ENCODE results near the gene ADCY7.
A peak's percentile ranks its signal among the peaks of the same experiment; 100 is the strongest.

ADCY7 gene

DNA sequence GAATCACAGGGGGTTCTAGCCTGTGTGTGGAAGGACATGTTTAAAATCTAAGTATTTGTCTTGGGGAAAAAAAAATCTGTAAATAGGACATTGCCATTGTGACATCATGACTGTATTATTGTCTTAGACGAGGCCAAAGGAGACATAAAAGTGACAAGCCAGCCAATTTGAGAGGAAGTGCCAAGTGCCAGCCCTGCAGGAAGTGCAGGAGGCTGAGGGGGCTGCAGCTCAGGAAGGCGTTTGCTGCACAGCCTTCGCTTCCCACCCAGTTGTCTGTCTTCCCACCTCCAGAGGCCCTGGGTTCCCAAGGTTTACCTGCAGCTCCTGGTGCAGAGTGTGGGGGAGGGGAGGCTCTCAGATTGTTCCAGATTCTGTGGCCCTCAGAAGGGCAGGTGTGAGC lies 1.3 kb downstream of the ADCY7 start:
- no peak for DNase-seq (ENCODE audit: low read depth)
- peak overlapping the region; percentile 71 for H3K4me3 ChIP-seq (ENCODE audit: low read depth, low read length)
- TF ChIP-seq, protein P1, sequence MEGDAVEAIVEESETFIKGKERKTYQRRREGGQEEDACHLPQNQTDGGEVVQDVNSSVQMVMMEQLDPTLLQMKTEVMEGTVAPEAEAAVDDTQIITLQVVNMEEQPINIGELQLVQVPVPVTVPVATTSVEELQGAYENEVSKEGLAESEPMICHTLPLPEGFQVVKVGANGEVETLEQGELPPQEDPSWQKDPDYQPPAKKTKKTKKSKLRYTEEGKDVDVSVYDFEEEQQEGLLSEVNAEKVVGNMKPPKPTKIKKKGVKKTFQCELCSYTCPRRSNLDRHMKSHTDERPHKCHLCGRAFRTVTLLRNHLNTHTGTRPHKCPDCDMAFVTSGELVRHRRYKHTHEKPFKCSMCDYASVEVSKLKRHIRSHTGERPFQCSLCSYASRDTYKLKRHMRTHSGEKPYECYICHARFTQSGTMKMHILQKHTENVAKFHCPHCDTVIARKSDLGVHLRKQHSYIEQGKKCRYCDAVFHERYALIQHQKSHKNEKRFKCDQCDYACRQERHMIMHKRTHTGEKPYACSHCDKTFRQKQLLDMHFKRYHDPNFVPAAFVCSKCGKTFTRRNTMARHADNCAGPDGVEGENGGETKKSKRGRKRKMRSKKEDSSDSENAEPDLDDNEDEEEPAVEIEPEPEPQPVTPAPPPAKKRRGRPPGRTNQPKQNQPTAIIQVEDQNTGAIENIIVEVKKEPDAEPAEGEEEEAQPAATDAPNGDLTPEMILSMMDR (IDR thresholded peaks at IDR 0.05; ENCODE audit: low read depth, low read length, missing control alignments): no peak

DNA sequence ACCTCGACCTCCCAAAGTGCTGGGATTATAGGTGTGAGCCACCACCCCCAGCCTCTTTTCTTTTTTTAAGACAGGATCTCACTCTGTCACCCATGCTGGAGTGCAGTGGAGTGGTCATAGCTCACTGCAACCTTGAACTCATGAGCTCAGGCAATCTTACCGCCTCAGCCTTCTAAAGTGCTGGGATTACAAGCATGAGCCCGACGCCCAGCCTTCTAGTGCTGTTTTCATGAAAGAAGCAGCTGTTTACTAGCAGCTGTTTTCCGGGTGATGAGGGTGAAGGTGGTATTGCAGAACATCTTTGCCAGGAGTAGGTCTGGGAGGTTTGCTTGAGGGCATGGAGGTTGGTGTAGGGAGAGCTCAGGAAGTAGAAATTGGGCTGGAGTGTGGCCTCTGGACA lies 2.0 kb downstream of the ADCY7 start:
- no peak for DNase-seq (ENCODE audit: low read depth)
- H3K4me3 ChIP-seq (ENCODE audit: low read depth, low read length): no peak overlapping the region
- TF ChIP-seq, protein P1 (IDR thresholded peaks at IDR 0.05; ENCODE audit: low read depth, low read length, missing control alignments): no peak

DNA sequence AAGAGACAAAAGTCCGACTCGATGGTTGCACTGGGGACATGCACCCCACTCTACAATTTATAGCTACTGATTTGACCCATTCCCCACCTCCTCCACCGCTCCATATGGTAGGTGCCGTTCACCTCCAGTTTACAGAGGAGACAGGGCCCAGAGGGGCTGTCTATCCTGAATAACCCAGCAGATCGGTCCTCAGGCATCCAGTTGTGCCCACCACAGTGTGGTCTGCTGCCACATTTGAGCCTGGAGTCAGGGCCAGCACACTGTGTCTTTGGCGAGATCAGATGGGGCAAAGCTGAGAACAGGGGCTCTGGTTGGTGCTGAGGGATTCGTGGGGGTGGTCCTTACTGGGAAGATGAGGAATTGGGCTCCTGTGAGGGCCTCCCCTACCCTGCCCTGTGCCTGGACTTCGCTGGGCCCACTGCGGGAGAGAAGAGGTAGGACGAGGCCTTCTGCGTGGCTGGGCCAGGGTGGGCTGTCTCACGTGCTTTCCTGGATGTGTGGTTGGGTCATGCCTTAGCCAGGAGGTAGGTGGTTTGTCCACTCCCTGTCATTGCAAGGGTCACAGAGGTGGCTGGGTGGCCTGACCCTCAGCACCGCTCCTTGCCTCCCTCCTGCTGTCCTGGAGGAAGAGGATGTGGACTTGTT lies 2.8 kb downstream of the ADCY7 start:
- TF ChIP-seq, protein P1 (IDR thresholded peaks at IDR 0.05; ENCODE audit: low read depth, low read length, missing control alignments): no peak
- no peak overlapping the region for H3K4me3 ChIP-seq (ENCODE audit: low read depth, low read length)
- no peak for DNase-seq (ENCODE audit: low read depth)

DNA sequence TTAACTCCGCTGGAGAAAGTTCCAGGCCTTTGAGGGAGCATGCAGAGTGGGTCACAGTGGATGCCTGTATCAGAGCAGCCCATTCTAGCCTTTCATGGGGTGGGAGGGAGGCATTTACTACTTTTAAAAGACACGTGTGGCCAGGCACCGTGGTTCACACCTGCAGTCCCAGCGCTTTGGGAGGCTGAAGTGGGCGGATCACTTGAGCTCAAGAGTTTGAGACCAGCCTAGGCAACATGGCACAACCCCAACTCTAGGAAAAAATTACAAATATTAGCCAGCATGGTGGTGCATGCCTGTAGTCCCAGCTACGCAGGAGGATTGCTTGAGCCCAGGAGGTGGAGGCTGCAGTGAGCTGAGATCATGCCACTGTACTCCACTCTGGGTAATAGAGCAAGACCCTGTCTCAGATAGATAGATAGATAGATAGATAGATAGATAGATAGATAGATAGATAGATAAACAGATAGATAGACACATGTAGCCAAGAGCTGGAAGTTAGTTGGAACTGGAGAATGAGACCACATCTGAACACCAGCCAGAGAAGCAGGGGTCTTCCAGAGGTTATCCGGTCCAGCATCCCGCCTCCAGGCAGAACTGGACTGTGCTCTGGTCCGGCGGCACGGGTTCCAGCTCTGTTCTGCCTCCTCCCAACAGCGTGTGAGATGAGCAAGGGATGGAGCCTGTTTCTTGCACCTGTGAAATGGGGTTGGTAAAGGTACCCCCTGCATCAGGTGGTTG lies 3.6 kb downstream of the ADCY7 start:
- TF ChIP-seq, protein P1 (IDR thresholded peaks at IDR 0.05; ENCODE audit: low read depth, low read length, missing control alignments): no peak
- no peak for DNase-seq (ENCODE audit: low read depth)
- no peak overlapping the region for H3K4me3 ChIP-seq (ENCODE audit: low read depth, low read length)

DNA sequence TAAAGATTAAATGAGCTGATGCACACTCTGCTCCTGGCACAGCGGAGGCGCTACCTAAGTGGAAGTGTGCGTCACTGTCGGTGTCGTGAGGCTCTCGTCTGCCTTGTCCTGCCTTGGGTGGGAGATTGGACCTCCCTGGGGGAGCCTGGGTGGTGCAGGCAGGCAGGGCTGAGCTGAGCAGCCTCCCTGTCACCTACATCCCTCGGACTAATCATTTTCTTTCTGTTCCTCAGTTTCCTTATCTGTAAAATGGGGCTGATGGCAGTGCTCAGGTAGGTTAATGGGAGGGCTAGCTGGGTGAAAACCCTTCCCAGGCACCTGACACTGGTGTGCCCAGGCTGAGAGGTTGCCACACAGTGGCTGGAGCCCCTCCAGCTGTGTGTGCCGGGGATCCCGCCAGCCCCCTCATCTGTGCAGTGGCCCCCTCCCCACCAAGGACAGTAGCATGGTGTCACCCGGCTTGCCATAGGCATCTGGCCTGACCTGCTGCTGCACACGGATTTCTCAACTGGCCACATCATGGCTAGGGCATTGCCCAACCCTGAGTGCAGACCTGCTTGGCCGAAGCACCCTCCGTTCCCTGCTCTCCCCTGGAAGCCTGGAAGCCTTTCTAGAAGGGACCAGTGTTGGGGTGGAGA lies 4.3 kb downstream of the ADCY7 start:
- TF ChIP-seq, protein P1 (IDR thresholded peaks at IDR 0.05; ENCODE audit: low read depth, low read length, missing control alignments): no peak
- no peak overlapping the region for H3K4me3 ChIP-seq (ENCODE audit: low read depth, low read length)
- no peak for DNase-seq (ENCODE audit: low read depth)

DNA sequence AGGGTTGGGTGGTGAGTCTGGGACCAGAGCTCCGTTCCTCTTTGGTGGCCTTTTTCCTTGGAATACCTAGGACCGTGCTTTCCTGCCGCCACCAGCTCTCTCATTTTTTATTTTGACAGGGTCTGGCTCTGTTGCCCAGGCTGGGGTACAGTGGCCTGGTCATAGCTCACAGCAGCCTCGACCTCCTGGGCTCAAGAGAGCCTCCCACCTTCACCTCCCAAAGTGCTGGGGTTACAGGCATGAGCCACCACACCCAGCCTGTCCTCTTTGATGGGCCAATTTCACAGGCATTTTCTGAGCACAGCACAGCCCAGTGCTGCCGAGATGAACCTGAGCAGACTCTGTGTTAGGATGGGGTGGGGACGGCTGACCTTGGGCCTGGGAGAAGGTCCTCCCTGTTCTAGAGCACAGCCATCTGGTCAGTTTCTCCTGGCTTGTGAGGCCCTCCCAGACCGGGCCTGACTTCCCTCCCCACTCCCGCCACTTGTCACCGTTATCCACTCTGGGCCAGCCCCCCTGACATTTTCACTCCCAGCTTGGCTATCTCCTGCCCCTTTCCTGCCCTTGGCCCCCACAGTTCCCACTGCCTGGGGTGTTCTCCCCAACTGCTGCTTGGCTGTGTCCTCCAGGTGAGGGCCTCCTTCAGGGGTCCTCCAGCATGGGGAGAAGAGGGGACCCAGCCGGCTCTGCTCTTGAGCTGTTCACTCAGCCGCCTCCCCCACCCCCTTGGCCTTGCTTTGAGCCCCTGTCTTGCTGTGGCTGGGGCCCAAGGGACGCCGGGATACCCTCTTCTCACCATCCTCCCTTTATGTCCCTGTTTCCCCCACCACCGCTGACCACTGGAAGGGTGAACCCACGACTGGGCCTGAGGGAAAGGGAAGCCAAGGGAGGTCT lies 5.0 kb downstream of the ADCY7 start:
- H3K4me3 ChIP-seq (ENCODE audit: low read depth, low read length): no peak overlapping the region
- no peak for DNase-seq (ENCODE audit: low read depth)
- TF ChIP-seq, protein P1 (IDR thresholded peaks at IDR 0.05; ENCODE audit: low read depth, low read length, missing control alignments): no peak

Data from GM12864 (cell line).